Measurements from ENCODE around the gene RPP14. TPM values are rescaled to one million over a fixed set of nuclear protein-coding genes. Genes with fewer than 3 reads are reported as not detected.

RPP14 gene
- total RNA-seq = 9.1 and 12.2 TPM in 2 replicates

GRCh38 chr3:58305882-58306711 lies at the start of gene RPP14, which contains the start of gene HTD2:
TSS of gene RPP14 (plus strand) at chr3:58306245. CDS start at chr3:58310330, 4,085 bp downstream.
TSS of gene HTD2 (plus strand) at chr3:58306520. CDS start at chr3:58317614, 11,094 bp downstream.

GRCh38 chr3:58332575-58333188 lies 26.6 kb downstream of the RPP14 start, which contains the start of gene PXK:
TSS of gene PXK (plus strand) at chr3:58332892. CDS start at chr3:58332989, 97 bp downstream.

Other genes starting within 250 kb of the RPP14 start
- 0.18 TPM in 1 of 2 replicates, not detected in the other for gene DNASE1L3, start 95.3 kb upstream of the RPP14 start, total RNA-seq
- 5.5 and 8.8 TPM in 2 replicates for gene ABHD6, start 68.5 kb upstream of the RPP14 start, total RNA-seq
- gene HTD2, start 275 bp downstream of the RPP14 start, total RNA-seq = 5.7 and 9.5 TPM in 2 replicates
- gene PXK, start 26.6 kb downstream of the RPP14 start, total RNA-seq = 40.1 and 52.6 TPM in 2 replicates
- gene PDHB, start 127.6 kb downstream of the RPP14 start, total RNA-seq = 77.7 and 78.6 TPM in 2 replicates
- gene KCTD6, start 185.9 kb downstream of the RPP14 start, total RNA-seq = 7.6 and 8.1 TPM in 2 replicates
- gene ACOX2, start 230.9 kb downstream of the RPP14 start, total RNA-seq = 23.3 and 25.8 TPM in 2 replicates

All from smooth muscle cell of bladder (primary cell).